GDM1 (cell line): Measurements from ENCODE around the gene UGT2A1.
"Not testable (repeated sequence)": the region's sequence is repeated elsewhere in the genome, so short reads cannot be mapped to it uniquely, and the experiment has no call there.

Source experiments
- DNase-seq: peaks from one replicate; lab custom pipeline; 2025; lab: John Stamatoyannopoulos, UW

Gene UGT2A1

DNA sequence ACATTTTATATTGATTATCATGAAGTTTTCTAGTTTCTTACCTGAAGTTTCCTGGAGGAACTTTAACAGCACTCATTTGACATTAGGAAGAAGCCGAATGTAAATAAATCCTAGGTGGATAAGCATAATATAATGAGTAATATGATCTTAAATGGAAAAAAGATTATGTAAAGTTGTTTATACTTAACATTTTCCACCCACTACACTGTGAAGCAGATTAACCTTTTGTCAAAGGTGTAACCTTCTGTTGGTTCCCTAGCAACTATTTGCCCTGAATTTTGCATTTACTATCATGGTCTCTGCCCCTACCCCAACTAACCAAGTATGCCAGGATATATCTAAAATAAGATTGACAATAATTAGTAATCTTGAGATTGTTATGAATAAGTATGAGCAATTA lies at the start of gene UGT2A1:
Gene UGT2A1 (minus strand): TSS at position 101 of the 400 bp plus-strand sequence. CDS start 5,603 bp downstream, outside the sequence.
- no peak for DNase-seq

DNA sequence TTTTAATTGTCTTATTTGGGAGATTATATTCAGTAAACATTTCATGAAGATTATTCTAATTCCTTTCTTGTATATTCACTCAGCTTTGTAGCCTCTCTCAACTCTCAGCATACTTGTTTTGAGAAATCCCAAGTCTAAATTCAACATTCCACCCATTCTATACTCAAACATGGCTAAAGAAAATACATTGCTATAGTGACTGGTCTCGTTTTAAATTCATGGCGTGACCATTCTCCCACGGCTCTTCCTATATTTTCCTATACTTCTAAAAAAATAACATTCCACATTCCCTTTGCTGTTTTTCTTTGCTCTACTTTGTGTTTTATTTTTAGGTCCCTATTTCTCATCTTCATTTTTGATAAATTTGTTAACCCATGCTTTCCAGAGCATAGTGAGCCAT lies 49.2 kb upstream of the UGT2A1 start:
- DNase-seq = no peak

DNA sequence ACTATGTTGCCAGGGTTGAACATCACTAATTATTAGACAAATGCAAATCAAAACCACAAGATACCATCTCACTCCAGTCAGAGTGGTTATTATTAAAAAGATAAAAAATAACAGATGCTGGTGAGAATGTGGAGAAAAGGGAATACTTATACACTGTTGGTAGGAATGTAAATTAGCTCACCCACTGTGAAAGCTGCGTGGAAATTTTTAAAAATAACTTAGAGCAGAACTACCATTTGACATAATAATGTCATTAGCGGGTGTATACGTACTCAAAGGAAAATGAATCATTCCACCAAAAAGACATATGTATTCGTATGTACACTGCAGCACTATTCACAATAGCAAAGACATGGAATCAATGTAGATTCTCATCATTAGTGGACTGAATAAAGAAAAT lies 48.6 kb upstream of the UGT2A1 start:
- no peak for DNase-seq

DNA sequence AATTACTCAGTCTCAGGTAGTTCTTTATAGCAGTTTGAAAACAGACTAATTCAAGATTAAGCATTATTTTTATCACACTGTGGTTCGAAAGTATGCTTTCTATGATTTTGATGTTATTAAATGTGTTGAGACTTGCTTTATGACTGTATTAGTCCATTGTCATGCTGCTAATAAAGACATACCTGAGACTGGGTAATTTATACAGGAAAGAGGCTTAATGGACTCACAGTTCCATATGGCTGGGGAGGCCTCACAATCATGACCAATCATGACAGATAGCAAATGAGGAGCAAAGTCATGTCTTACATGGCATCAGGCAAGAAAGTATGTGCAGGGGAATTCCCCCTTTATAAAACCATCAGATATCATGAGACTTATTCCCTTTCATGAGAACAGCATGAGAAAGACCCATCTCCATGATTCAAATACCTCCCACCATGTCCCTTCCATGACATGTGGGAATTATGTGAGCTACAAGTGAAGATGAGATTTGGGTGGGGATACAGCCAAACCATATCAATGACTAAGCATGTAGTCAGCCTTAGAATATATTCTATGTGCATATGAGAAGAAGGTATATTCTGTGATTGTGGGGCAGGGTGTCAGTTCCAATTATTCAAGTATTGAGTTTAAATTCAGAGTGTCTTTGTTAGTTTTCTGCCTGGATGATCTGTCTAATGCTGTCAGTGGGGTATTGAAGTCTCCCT lies 44.6 kb upstream of the UGT2A1 start:
- no peak for DNase-seq

DNA sequence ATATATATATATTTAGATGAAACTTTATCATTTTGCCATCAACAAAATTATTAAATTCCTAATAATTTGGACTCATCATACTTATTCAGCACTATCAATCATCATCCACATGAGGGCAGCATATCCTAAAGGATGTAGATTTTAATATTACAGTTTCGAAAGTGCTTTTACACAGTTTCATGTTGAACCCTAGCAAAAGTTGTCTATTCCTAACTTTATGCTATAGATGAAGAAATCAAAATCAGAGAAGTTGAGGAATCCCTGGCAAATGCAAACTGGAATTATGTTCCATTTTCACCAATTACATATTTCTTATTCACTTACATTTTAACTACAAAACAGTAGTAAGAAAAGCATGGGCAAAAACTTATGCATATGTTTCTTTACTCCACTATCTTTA lies 36.6 kb upstream of the UGT2A1 start:
- DNase-seq = no peak

DNA sequence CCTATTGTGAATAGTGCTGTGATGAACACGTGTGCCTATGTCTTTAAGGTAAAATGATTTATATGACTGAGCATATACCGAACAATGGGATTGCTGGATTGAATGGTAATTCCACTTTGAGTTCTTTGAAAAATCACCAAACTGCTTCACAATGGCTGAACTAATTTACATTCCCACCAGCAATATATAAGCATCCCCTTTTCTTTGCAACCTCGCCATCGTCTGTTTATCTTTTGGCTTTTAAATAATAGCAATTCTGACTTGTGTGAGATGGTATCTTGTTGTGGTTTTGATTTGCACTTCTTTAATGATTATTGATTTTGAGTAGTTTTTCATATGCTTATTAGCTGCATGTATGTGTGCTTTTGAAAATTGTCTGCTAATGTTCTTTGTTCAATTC lies 31.8 kb upstream of the UGT2A1 start:
- no peak for DNase-seq

DNA sequence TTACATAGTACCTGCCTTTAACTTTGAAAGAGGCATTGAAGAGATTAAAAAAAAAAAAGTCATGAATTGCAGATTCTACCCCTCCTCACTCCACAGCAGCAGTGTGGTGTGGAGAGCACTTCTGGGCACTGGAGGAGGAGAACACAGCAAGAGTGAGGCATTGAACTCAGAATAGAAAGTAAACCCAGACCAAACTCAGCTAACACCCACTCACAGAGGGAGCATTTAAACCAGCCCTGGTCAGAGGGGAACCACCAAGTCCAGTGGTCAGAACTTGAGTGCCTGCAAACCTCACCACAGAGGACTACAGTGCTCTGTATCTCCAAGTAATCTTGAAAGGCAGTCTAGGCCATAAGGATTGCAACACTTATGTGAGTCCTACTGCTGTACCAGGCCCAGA lies 15.6 kb upstream of the UGT2A1 start:
- no peak for DNase-seq

DNA sequence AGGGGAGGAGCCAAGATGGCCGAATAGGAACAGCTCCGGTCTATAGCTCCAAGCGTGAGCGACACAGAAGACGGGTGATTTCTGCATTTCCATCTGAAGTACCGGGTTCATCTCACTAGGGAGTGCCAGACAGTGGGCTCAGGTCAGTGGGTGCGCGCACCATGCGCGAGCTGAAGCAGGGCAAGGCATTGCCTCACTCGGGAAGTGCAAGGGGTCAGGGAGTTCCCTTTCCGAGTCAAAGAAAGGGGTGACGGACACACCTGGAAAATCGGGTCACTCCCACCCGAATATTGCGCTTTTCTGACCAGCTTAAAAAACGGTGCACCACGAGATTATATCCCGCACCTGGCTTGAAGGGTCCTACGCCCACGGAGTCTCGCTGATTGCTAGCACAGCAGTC lies 11.0 kb upstream of the UGT2A1 start:
- DNase-seq = not testable (repeated sequence)

DNA sequence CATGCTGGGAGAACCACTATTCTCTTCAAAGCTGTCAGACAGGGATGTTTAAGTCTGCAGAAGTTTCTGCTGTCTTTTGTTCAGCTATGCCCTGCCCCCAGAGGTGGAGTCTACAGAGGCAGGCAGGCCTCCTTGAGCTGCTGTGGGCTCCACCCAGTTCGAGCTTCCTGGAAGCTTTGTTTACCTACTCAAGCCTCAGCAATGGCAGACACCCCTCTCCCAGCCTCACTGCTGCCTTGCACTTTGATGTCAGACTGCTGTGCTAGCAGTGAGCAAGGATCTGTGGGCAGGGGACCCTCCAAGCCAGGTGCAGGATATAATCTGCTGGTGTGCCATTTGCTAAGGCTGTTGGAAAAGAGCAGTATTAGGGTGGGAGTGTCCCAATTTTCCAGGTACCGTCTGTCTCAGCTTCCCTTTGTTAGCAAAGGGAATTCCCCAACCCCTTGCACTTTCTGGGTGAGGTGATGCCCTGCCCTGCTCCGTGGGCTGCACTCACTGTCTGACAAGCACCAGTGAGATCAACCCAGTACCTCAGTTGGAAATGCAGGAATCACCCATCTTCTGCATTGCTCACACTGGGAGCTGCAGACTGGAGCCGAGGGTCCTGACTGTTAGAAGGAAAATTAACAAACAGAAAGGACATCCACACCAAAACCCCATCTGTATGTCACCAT lies 8.2 kb upstream of the UGT2A1 start:
- DNase-seq = not testable (repeated sequence)

DNA sequence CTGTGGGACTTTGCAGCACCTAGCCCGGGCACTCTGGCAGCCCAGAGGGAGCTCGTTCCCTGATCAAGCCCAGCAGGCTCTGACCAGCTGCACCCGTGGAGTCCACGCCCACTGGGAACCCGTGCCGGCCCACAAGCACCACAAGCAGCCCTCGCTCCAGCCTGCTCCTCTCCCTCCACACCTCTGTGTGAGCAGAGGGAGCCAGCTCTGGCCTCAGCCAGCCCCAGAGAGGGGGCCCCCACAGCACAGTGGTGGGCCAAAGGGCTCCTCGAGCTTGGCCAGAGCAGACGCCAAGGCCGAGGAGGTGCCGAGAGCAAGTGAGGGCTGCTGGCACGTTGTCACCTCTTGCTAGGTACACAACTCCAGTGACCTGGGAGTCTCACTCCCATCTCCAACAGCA lies 5.1 kb upstream of the UGT2A1 start:
- DNase-seq = no peak

DNA sequence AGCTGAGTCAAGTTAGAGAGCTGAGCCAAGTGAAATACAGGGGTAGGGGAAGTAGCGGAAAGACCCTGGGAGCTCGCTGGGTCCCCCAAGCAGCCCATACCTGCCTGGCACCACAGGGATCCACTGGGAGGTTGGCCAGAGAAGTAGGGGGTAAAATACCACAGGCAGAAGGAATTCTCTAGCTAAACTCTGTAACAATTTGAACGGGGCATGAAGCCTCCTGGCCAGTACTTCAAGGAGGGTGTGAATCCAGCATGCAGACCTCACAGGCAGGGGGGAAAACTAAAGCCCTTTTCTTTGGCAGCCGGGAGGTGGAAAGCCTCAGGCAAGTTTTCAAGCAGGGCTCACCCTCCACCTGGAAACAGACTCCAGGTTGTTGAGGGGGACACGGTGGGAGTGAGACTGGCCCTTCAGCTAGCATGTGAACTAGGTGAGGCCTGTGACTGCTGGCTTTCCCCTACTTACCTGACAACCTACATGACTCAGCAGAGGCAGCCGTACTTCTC lies 3.7 kb upstream of the UGT2A1 start:
- no peak for DNase-seq

DNA sequence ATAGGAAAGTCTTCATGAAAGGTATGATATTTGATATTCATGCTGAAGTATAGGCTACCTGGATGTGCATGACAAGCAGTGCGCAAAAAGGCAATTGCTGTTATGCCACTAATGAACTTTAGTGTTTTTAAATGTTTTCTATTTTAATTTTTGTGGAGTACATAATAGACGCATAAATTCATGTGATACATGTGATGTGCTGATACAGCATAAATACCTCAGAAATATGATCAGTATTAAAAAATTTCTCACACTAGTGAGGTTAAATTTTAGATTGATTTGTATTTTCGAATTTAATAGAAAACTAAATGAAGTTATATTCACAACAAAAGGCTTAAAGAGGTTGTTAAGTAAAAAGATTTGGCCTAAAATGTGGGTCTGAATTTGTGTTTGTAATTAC lies 2.2 kb downstream of the UGT2A1 start:
- no peak for DNase-seq

DNA sequence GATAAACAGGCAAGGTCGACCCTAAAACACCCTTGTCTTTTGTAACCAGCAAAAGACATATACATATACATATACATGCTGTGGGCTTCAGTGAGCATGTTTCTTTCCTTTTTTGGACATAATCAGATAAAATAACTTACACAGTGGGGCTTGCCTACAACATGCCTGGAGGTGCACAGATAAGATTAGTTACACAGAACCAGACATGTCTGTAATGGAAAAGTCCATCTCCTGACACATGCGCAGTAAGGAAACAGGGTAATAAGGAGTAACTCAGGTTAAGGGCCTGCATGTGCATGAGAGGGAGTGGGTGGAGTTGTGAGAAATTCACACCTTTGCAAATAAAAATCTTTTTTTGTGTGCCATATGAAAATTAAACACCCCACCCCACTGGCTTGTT lies 3.4 kb downstream of the UGT2A1 start:
- DNase-seq = no peak

DNA sequence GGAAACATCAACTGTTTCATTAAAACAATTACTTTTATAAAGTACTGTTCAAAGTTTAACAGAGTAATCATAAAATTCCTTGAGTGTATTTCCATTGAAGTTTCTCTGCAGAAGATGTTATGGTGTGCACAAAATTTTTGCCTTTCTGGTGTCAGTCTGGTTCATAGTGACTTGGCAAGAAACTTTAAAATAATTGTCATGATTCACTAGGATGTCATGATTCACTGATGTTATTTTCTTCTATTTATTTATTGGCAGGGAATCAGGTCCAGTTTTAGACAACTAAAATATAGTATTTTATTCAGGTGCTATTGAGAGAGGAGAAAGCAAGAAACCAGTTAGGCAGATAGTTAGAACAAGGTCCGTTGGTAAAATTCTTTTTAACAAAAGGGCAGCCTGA lies 3.8 kb downstream of the UGT2A1 start:
- DNase-seq = no peak

DNA sequence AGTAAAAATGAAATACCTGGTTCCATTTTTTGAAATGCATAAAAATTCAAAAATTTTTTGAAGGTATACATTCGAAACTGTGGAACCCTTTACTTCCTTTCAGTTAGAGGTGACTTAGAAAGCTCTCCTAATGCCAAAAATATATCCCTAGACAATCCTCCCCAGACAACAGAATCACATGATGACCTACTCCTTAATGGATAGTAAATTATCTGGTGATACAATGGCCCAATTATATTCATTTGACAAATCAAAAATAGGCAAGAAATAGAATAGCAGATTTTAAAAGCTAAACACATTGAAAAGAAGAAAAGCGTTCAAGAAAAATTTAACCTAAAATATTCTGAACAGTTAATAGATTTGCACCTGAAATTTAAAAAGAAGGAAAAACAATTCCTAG lies 10.1 kb downstream of the UGT2A1 start:
- no peak for DNase-seq

DNA sequence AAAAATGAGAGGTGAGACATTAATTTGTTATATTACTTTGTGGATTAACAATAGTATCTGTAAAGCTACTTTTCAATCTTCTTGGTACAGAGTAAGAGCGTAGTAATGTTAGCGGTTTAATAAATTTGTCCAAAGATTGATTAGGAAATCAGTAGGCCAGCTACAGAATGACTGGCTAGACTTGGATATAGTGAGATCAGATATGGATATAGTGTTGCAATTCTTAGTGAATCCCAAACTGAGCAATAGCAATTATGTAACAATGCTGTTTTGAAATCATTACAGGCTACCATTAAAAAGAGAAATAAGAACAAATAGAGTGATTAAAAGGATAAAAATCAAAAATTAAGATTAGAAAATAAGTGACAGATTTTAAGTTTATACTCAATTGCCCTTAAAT lies 12.8 kb downstream of the UGT2A1 start:
- DNase-seq = no peak

DNA sequence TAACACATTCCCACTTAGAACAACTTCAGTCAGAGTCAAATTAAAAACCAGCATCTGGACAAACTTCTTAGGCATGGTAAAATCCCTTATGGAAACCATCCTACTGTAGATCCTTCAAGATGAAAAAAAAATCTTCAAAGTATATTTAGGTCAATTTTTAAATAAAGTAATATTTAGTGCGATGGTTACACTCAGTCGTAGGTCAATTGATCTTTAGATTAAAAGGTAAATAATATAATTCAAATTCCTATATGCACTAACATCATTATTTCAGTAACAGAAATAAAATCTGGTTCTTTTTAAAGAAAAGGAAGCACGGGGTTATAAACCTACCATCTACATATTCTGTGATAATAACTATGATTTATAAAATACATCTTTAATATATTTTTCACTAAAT lies 13.5 kb downstream of the UGT2A1 start, which contains the start of gene UGT2A2:
Gene UGT2A2 (minus strand): TSS at position 101 of the 400 bp plus-strand sequence. CDS start 2 bp downstream, at position 99.
- DNase-seq = no peak

DNA sequence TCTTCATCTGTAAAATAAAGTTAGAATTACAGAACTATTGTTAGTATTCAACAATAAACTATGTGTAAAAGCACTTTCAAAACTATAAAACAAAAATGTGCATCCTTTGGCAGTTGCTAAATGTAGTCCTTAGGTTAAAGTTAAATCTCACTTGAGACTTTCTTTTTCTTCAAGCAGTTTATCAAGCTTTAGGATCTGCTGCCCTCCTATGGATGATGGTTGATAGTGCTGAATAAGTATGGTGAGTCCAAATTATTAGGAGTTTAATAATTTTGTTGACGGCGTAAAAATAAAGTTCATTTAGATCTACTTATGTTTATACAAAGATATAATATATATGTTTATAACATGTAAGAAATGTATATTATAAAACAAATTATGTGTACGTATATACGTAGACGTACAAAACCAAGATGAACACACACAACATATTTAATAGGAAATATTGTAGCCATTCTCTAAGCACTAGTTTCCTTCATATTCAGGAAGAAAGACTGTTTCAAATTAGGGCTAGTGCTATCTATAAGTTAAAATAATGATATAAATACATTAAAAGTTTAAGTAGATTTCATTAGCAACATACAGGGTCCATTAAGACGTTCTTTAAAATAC lies 35.9 kb downstream of the UGT2A1 start:
- no peak for DNase-seq

DNA sequence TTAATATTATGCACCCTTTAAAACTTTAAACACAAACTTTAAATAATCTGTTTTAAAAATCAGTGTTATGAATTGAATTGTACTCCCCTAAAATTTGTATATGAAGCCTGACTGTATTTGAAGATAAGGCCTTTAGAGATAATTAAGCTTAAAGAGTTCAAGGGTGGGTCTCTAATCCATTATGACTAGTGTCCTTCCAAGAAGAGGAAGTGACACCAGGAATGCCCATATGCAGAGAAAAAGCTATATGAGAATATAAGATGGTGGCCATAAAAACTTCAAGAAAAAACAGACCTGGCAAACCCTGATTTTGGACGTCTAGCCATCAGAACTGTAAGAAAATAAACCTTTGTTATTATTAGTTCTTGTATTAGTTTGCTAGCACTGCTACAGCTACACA lies 42.6 kb downstream of the UGT2A1 start:
- no peak for DNase-seq

DNA sequence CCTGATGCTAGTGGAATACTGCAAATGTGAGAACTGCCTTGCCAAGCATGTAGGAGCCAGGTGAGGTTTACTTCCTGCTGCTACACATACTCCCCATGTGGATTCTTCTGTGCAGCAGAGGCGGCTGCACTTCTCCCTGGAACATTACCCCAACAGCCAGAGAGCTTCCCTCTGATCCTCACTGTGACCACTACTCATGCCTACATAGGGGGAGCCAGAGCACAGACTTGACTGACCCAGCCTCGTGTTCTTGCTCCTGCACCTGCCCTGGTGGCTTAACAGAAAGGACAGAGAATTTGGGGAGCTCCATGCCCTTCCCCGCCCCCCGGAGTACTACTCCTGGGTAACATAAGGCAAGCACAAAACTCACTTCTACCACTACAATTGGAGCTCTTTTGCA lies 52.0 kb downstream of the UGT2A1 start:
- no peak for DNase-seq

DNA sequence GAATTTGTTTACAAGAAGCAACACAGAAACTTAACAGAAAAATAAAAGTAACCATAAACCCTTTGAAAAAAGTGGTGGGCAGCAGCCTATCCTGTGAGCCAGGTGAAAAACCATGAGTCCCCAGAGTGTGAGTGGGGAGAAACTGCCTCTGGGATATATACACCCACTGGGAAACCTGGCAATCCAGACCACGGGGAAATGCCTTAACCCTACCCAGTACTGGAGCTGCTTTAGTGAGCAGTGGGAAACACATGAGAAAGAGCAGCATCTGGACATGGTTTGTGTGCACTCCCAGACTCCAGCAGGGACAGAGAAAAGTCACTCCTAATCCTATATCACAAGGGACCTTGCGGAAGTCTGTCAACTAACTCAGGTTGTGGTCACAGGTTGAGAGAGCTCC lies 53.0 kb downstream of the UGT2A1 start:
- no peak for DNase-seq

DNA sequence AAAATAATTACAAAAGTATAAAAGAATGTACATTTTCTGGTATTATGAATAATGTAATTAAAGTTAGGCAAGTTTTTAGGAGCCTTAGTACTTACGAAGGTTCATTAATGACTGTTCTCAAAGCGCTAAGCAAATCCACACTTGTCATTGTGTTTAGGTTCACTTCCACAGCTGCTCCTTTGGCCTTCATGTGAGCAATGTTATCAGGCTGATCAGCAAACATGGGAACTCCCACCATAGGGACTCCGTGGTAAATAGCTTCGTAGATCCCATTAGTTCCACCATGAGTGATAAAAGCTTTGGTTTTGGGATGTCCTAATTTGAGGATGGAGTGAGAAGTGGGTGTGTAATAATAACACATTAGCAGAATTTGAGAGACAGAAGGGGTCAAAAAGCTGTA lies 58.7 kb downstream of the UGT2A1 start:
- DNase-seq = no peak

DNA sequence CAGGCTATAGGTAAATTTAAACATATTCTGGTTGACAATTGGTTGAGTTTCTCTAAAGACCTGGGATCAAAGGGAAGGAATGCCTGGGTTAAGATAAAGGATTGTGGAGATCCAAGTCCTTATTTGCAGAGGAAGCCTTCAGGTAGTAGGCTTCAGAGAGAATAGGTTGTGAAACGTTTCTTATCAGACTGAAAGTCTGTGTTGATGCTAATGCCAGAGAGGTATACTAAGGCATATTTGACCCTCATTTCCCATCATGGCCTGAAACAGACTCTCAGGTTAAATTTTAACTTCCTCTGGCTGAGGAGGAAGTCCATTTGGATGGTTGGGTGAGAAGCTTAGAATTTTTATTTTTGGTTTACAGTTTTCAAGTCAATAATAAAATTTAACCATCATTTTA lies 61.7 kb downstream of the UGT2A1 start:
- no peak for DNase-seq
